ENCODE results near the gene SLAMF9.

DNA sequence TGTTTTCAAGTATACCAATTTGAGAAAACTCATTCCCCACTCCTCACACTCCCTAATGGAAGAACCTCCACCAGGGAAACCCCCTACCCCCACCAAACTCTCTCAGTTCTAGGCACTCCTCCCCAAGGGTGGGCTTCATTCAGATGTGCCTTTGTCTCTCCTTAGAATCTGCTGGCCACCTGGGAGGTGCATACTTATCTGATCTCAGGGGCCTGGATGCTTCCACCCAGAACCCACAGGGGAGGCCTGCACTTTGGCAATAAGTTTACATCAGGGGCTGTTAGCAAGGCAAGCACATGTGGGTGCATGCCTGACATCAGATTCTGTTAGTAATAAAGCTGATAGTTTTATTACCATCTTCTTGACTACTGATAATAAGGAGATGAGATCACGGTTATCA, 32.5 kb upstream of the SLAMF9 start:
- TF ChIP-seq, protein P1, sequence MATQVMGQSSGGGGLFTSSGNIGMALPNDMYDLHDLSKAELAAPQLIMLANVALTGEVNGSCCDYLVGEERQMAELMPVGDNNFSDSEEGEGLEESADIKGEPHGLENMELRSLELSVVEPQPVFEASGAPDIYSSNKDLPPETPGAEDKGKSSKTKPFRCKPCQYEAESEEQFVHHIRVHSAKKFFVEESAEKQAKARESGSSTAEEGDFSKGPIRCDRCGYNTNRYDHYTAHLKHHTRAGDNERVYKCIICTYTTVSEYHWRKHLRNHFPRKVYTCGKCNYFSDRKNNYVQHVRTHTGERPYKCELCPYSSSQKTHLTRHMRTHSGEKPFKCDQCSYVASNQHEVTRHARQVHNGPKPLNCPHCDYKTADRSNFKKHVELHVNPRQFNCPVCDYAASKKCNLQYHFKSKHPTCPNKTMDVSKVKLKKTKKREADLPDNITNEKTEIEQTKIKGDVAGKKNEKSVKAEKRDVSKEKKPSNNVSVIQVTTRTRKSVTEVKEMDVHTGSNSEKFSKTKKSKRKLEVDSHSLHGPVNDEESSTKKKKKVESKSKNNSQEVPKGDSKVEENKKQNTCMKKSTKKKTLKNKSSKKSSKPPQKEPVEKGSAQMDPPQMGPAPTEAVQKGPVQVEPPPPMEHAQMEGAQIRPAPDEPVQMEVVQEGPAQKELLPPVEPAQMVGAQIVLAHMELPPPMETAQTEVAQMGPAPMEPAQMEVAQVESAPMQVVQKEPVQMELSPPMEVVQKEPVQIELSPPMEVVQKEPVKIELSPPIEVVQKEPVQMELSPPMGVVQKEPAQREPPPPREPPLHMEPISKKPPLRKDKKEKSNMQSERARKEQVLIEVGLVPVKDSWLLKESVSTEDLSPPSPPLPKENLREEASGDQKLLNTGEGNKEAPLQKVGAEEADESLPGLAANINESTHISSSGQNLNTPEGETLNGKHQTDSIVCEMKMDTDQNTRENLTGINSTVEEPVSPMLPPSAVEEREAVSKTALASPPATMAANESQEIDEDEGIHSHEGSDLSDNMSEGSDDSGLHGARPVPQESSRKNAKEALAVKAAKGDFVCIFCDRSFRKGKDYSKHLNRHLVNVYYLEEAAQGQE (IDR thresholded peaks at IDR 0.05; ENCODE audit: low read depth), result no peak
- TF ChIP-seq TAF1 (IDR thresholded peaks at IDR 0.05; ENCODE audit: low read depth), result no peak
- TF ChIP-seq TEAD4 (IDR thresholded peaks at IDR 0.05), result no peak
- TF ChIP-seq, protein P2, sequence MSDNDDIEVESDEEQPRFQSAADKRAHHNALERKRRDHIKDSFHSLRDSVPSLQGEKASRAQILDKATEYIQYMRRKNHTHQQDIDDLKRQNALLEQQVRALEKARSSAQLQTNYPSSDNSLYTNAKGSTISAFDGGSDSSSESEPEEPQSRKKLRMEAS (IDR thresholded peaks at IDR 0.05), result no peak
- no peak for TF ChIP-seq CREB1 (IDR thresholded peaks at IDR 0.05; ENCODE audit: low read depth)
- no peak for TF ChIP-seq RAD21 (IDR thresholded peaks at IDR 0.05; ENCODE audit: low read depth)
- no peak for TF ChIP-seq EP300 (IDR thresholded peaks at IDR 0.05; ENCODE audit: borderline replicate concordance)
- no peak for TF ChIP-seq CEBPB (IDR thresholded peaks at IDR 0.05)
- no peak for TF ChIP-seq TCF12 (IDR thresholded peaks at IDR 0.05; ENCODE audit: low read depth)
- no peak for TF ChIP-seq YY1 (IDR thresholded peaks at IDR 0.05; ENCODE audit: low read depth)
- TF ChIP-seq, protein P3, sequence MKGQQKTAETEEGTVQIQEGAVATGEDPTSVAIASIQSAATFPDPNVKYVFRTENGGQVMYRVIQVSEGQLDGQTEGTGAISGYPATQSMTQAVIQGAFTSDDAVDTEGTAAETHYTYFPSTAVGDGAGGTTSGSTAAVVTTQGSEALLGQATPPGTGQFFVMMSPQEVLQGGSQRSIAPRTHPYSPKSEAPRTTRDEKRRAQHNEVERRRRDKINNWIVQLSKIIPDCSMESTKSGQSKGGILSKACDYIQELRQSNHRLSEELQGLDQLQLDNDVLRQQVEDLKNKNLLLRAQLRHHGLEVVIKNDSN (IDR thresholded peaks at IDR 0.05), result no peak
- no peak for TF ChIP-seq FOXM1 (IDR thresholded peaks at IDR 0.05; ENCODE audit: borderline replicate concordance, low read depth)
- no peak for TF ChIP-seq ZBTB7A (IDR thresholded peaks at IDR 0.05; ENCODE audit: low read depth)

All from Ishikawa (cell line).